Neural cell (in vitro differentiated cells): ENCODE measurements around the gene GEMIN2.

Experiments
- CTCF ChIP-seq: fragments of 450-650 bp; IDR thresholded peaks from 2 replicates; pipeline ENCODE4 v1.5.1; 2014; ENCODE audit warnings: antibody characterized with exemption, mild to moderate bottlenecking, moderate library complexity; ENCODE audit not compliant: poor library complexity, severe bottlenecking
- EZH2 ChIP-seq: fragments of 200-600, 300-800 bp; shearing (Covaris generic), sonication (generic); IDR thresholded peaks from 2 replicates; pipeline ENCODE4 v1.6.1; 2014; ENCODE audit warnings: antibody characterized with exemption, low read length, borderline replicate concordance, mild to moderate bottlenecking; ENCODE audit not compliant: insufficient read depth, poor library complexity, severe bottlenecking
- POLR2AphosphoS5 ChIP-seq: IDR thresholded peaks from 2 replicates; pipeline ENCODE4 v1.6.1; 2012

GRCh38 chr14:39080886-39081285 lies 33.2 kb upstream of the GEMIN2 start:
- no peak for TF ChIP-seq EZH2
- TF ChIP-seq CTCF = no peak
- TF ChIP-seq POLR2AphosphoS5 = no peak
